ENCODE data around the gene COL18A1.

DNA sequence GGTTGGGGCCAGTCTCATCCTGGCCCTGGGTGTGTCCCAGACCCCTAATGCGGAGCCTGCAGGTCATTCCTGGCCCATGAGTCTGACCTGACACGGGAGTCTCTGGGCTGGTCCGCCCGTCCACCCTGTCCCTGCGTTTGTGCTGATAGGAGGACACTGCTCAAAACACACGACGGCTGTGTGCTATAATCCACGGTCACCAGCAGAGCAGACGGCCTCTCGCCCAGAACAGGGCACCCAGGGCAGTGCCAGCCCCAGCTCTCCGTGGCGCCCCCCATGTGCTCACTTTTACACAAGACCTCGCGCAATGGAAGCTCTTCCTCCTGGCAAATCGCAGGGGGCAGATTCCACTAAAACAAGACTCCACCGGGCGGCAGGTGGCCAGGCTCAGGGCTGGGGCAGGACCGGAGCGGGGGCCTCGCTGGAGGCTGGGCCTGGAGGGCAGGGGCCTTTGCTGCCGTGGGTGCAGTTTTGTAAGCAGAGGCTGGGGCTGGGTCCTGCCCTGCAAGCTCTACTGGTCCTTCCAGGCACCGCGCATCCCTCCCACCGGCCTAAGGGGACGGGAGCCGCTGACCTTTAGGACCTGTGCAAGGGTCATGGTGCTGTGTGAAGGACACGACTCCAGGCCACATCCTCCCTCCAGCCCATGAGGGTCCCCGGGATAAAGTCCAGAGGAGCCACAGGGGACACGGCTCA lies 147.9 kb downstream of the COL18A1 start:
- TF ChIP-seq CTCF (IDR thresholded peaks at IDR 0.05) (no peak), POLR2AphosphoS5 (IDR thresholded peaks at IDR 0.05; ENCODE audit: low read depth, low read length) (no peak), TCF7L2 (IDR thresholded peaks at IDR 0.05; ENCODE audit: low read depth, low read length) (no peak)

All from Panc1 (cell line).